Esophagus mucosa (tissue), 1 donor: ENCODE data around the gene SMC2. TPM values are rescaled to one million over a fixed set of nuclear protein-coding genes. Genes with fewer than 3 reads are reported as not detected.
A peak's percentile ranks its signal among the peaks of the same experiment; 100 is the strongest.

Source experiments
- ATAC-seq: fragments of 200-7000 bp; cut with Tn5 transposase; one replicate; pipeline ENCODE4 v1.9.1; 2020
- total RNA-seq: library from RNA; stranded (reverse); gene quantifications from one replicate; pipeline ENCODE4 v1.2.4, GENCODE V29; 2023
- donor health status: DM: yes; HTN: yes; CAD: no.

The SMC2 gene
- total RNA-seq = 16.0 TPM

- peak; percentile 98 for ATAC-seq
Measured at GRCh38 chr9:104093647-104094533, at the start of gene SMC2. TSS of gene SMC2 (plus strand) at chr9:104094309. CDS start at chr9:104095385, 1,076 bp downstream.

GRCh38 chr9:104068546-104068945, 25.6 kb upstream of the SMC2 start:
- no peak for ATAC-seq

- ATAC-seq = no peak
Measured at GRCh38 chr9:104069288-104069687, 24.8 kb upstream of the SMC2 start.

- ATAC-seq = no peak
Measured at GRCh38 chr9:104071589-104071988, 22.5 kb upstream of the SMC2 start.

- ATAC-seq = no peak
Measured at GRCh38 chr9:104073098-104073769, 20.9 kb upstream of the SMC2 start.

GRCh38 chr9:104073770-104074133, 20.4 kb upstream of the SMC2 start:
- ATAC-seq = no peak

- no peak for ATAC-seq
Measured at GRCh38 chr9:104074876-104075275, 19.2 kb upstream of the SMC2 start.

- no peak for ATAC-seq
Measured at GRCh38 chr9:104075801-104076753, 18.0 kb upstream of the SMC2 start.

- no peak for ATAC-seq
Measured at GRCh38 chr9:104078596-104078995, 15.5 kb upstream of the SMC2 start.

- no peak for ATAC-seq
Measured at GRCh38 chr9:104080983-104081382, 13.1 kb upstream of the SMC2 start.

GRCh38 chr9:104082168-104082567, 11.9 kb upstream of the SMC2 start:
- no peak for ATAC-seq

- no peak for ATAC-seq
Measured at GRCh38 chr9:104085525-104085924, 8.6 kb upstream of the SMC2 start.

- no peak for ATAC-seq
Measured at GRCh38 chr9:104087894-104088293, 6.2 kb upstream of the SMC2 start.

- no peak for ATAC-seq
Measured at GRCh38 chr9:104088416-104088815, 5.7 kb upstream of the SMC2 start.

- ATAC-seq = no peak
Measured at GRCh38 chr9:104090578-104090977, 3.5 kb upstream of the SMC2 start.

- no peak for ATAC-seq
Measured at GRCh38 chr9:104091116-104091515, 3.0 kb upstream of the SMC2 start.

GRCh38 chr9:104091708-104092107, 2.4 kb upstream of the SMC2 start:
- ATAC-seq = peak; percentile 19

GRCh38 chr9:104092192-104092591, 1.9 kb upstream of the SMC2 start:
- no peak for ATAC-seq

GRCh38 chr9:104092875-104093600, 1.1 kb upstream of the SMC2 start:
- no peak for ATAC-seq

GRCh38 chr9:104094534-104095015, 466 bp downstream of the SMC2 start:
- ATAC-seq = no peak

- no peak for ATAC-seq
Measured at GRCh38 chr9:104099630-104100029, 5.5 kb downstream of the SMC2 start.

GRCh38 chr9:104104360-104104759, 10.3 kb downstream of the SMC2 start:
- no peak for ATAC-seq
